ENCODE data around the gene SYNPO. TPM values are rescaled to one million over a fixed set of nuclear protein-coding genes. Genes with fewer than 3 reads are reported as not detected.

Gene SYNPO
- total and polyA plus RNA-seq, 4 donors = 10.3 to 111 (median 42.4) TPM

DNA sequence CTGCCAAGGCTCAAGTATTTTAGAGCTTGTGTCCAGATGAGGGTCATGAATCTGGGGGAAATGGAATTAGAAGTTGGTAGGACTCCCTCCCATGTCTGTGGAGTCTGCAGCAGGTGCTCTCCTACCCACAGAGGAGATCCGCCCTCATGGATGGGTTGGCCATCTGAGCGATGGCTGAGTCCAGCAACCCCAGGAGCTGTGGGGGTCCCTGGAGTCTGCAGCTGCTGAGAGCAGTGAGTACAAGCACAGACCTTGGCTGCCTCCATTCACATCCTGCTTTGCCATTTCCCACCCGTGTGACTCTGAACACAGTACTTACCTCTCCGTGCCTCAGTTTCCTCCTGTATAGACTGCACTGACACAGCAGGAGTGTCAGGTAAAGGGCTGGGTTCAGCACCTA, 25.8 kb upstream of the SYNPO start:
- TF ChIP-seq, protein P1, sequence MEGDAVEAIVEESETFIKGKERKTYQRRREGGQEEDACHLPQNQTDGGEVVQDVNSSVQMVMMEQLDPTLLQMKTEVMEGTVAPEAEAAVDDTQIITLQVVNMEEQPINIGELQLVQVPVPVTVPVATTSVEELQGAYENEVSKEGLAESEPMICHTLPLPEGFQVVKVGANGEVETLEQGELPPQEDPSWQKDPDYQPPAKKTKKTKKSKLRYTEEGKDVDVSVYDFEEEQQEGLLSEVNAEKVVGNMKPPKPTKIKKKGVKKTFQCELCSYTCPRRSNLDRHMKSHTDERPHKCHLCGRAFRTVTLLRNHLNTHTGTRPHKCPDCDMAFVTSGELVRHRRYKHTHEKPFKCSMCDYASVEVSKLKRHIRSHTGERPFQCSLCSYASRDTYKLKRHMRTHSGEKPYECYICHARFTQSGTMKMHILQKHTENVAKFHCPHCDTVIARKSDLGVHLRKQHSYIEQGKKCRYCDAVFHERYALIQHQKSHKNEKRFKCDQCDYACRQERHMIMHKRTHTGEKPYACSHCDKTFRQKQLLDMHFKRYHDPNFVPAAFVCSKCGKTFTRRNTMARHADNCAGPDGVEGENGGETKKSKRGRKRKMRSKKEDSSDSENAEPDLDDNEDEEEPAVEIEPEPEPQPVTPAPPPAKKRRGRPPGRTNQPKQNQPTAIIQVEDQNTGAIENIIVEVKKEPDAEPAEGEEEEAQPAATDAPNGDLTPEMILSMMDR (IDR thresholded peaks at IDR 0.05; ENCODE audit: control extremely low read depth, extremely low read depth) = no peak
- H3K4me1 ChIP-seq (ENCODE audit: control insufficient read depth in 5 of 5, insufficient read depth in 5 of 5, low read length in 5 of 5) = peaks cover 36 to 69% (median 49%) of the 10 kb centered on the region in 5 donors
- 81 to 88% methylated on average over 4 of the region's 4 CpGs for WGBS, 2 donors
- no peaks in the 10 kb centered on the region for H3K36me3 ChIP-seq (ENCODE audit: control insufficient read depth in 4 of 4, insufficient read depth in 4 of 4, low read length in 4 of 4)
- DNase-seq = no peak
- H3K9ac ChIP-seq (ENCODE audit: insufficient read depth in 1 of 2, low read length in 2 of 2) = no peak overlapping the region
- no peaks in the 10 kb centered on the region for H3K27me3 ChIP-seq (ENCODE audit: control insufficient read depth in 3 of 3, insufficient read depth in 3 of 3, low read length in 2 of 3)
- H3K27ac ChIP-seq (ENCODE audit: low read depth in 1 of 2, low read length in 1 of 2) = peak overlapping the region in 1 of 2 donors; percentile 92
- no peak for ATAC-seq (ENCODE audit: insufficient read depth, low FRiP score)
- H3K9me3 ChIP-seq (ENCODE audit: control insufficient read depth in 4 of 4, insufficient read depth in 3 of 4, low read length in 3 of 4) = no peaks in the 10 kb centered on the region
- no peak overlapping the region for H3K4me3 ChIP-seq

DNA sequence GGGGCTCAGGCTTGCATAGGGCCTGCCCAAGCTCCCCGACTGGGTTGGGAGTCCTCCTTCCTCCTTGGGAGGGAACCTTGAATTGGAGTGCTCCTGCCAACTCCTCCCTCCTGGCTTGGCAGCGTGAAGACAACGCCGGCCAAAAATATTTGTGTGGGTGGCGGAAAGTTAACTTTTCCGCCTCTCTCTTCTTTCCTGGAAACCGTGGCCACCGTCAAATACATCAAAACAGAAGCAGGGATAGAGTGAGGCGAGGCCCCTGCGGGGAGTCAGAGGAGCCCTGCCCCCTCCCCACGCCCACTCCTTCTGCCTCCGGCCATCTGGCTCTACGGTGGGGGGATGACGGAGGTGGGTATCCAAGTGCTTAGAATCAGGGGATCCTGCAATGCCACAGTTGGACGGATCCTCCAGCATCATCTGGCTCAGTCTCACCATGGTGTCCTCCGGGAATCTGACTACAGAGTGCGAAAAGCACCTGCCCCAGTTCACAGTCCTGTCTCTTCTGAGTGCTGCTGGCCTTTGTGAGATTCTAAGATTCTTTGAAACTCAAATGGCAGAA, 25.2 kb upstream of the SYNPO start:
- H3K9ac ChIP-seq (ENCODE audit: insufficient read depth in 1 of 2, low read length in 2 of 2) = no peak overlapping the region
- TF ChIP-seq, protein P1 (IDR thresholded peaks at IDR 0.05; ENCODE audit: control extremely low read depth, extremely low read depth) = no peak
- H3K4me3 ChIP-seq = no peak overlapping the region
- H3K9me3 ChIP-seq (ENCODE audit: control insufficient read depth in 4 of 4, insufficient read depth in 3 of 4, low read length in 3 of 4) = no peaks in the 10 kb centered on the region
- peak overlapping the region; percentile 17 to 92 for H3K27ac ChIP-seq (ENCODE audit: low read depth in 1 of 2, low read length in 1 of 2)
- peaks cover 36 to 73% (median 50%) of the 10 kb centered on the region in 5 donors for H3K4me1 ChIP-seq (ENCODE audit: control insufficient read depth in 5 of 5, insufficient read depth in 5 of 5, low read length in 5 of 5)
- DNase-seq (peak; percentile 61 to 72 (median 65)), ATAC-seq (ENCODE audit: insufficient read depth, low FRiP score) (peak; percentile 53)
- H3K27me3 ChIP-seq (ENCODE audit: control insufficient read depth in 3 of 3, insufficient read depth in 3 of 3, low read length in 2 of 3) = no peaks in the 10 kb centered on the region
- H3K36me3 ChIP-seq (ENCODE audit: control insufficient read depth in 4 of 4, insufficient read depth in 4 of 4, low read length in 4 of 4) = no peaks in the 10 kb centered on the region
- 33 to 54% methylated on average over 17 of the region's 17 CpGs for WGBS, 2 donors

- Histone ChIP-seq H3K9ac (ENCODE audit: insufficient read depth in 1 of 2, low read length in 2 of 2) (no peak overlapping the region), H3K27me3 (ENCODE audit: control insufficient read depth in 3 of 3, insufficient read depth in 3 of 3, low read length in 2 of 3) (no peaks in the 10 kb centered on the region), H3K4me3 (no peak overlapping the region), H3K9me3 (ENCODE audit: control insufficient read depth in 4 of 4, insufficient read depth in 3 of 4, low read length in 3 of 4) (no peaks in the 10 kb centered on the region), H3K27ac (ENCODE audit: low read depth in 1 of 2, low read length in 1 of 2) (peak overlapping the region; percentile 54 to 92), H3K36me3 (ENCODE audit: control insufficient read depth in 4 of 4, insufficient read depth in 4 of 4, low read length in 4 of 4) (no peaks in the 10 kb centered on the region), H3K4me1 (ENCODE audit: control insufficient read depth in 5 of 5, insufficient read depth in 5 of 5, low read length in 5 of 5) (peaks cover 36 to 73% (median 50%) of the 10 kb centered on the region in 5 donors)
- no peak for ATAC-seq (ENCODE audit: insufficient read depth, low FRiP score)
- 42 to 54% methylated on average over 5 of the region's 5 CpGs for WGBS, 2 donors
- DNase-seq = peak in 2 of 3 donors; percentile 40 to 54
- TF ChIP-seq, protein P1 (IDR thresholded peaks at IDR 0.05; ENCODE audit: control extremely low read depth, extremely low read depth) = no peak
Measured at GRCh38 chr5:150616024-150616470, 24.4 kb upstream of the SYNPO start.

GRCh38 chr5:150616506-150616905, 24.0 kb upstream of the SYNPO start:
- H3K9ac ChIP-seq (ENCODE audit: insufficient read depth in 1 of 2, low read length in 2 of 2) = no peak overlapping the region
- WGBS, 2 donors = 95 to 100% methylated on average over 1 of the region's 1 CpG
- ATAC-seq (ENCODE audit: insufficient read depth, low FRiP score) (no peak), DNase-seq (no peak)
- H3K4me1 ChIP-seq (ENCODE audit: control insufficient read depth in 5 of 5, insufficient read depth in 5 of 5, low read length in 5 of 5) = peaks cover 36 to 73% (median 48%) of the 10 kb centered on the region in 5 donors
- TF ChIP-seq, protein P1 (IDR thresholded peaks at IDR 0.05; ENCODE audit: control extremely low read depth, extremely low read depth) = no peak
- no peaks in the 10 kb centered on the region for H3K36me3 ChIP-seq (ENCODE audit: control insufficient read depth in 4 of 4, insufficient read depth in 4 of 4, low read length in 4 of 4)
- no peak overlapping the region for H3K4me3 ChIP-seq
- peak overlapping the region; percentile 54 to 92 for H3K27ac ChIP-seq (ENCODE audit: low read depth in 1 of 2, low read length in 1 of 2)
- H3K27me3 ChIP-seq (ENCODE audit: control insufficient read depth in 3 of 3, insufficient read depth in 3 of 3, low read length in 2 of 3) = no peaks in the 10 kb centered on the region
- no peaks in the 10 kb centered on the region for H3K9me3 ChIP-seq (ENCODE audit: control insufficient read depth in 4 of 4, insufficient read depth in 3 of 4, low read length in 3 of 4)

Data from lung (tissue), 12 donors.